Choroid plexus epithelial cell (primary cell): ENCODE measurements around the gene TGIF1.

Experiments
- DNase-seq: peaks from one replicate; pipeline ENCODE4 v3.0.0-alpha.2; 2010; ENCODE audit warnings: low read depth
- H3K4me3 ChIP-seq: 2 replicates; pipeline ENCODE4 v1.5.1; 2011; ENCODE audit warnings: low read depth, mild to moderate bottlenecking, control low read depth, low read length, moderate library complexity
- TF ChIP-seq, protein P1 (sequence below): conservative IDR thresholded peaks from 2 replicates; pipeline ENCODE4 v1.5.1; 2011; ENCODE audit warnings: low read depth, mild to moderate bottlenecking, control low read depth, inconsistent platforms, low read length, moderate library complexity

Gene TGIF1

DNA sequence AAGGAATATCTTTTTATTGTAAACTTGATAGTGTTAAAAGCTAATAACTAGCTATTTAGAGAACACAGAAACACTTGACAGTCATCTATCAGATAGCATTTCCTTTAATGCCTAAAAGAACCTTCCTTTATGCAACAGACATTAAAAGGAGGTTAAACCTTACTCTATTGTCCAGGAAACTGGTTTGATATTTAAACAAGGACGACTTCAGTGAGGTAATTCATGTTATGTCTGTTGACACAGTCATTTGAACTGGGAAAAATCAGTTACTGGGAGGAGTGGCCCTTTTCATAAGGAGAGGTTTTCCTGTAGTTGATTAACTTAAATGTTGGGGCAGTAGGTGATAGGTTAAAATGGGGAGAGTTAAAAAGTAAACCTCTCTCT lies 6.7 kb downstream of the TGIF1 start:
- DNase-seq, result no peak
- no peak overlapping the region for H3K4me3 ChIP-seq
- TF ChIP-seq, protein P1, sequence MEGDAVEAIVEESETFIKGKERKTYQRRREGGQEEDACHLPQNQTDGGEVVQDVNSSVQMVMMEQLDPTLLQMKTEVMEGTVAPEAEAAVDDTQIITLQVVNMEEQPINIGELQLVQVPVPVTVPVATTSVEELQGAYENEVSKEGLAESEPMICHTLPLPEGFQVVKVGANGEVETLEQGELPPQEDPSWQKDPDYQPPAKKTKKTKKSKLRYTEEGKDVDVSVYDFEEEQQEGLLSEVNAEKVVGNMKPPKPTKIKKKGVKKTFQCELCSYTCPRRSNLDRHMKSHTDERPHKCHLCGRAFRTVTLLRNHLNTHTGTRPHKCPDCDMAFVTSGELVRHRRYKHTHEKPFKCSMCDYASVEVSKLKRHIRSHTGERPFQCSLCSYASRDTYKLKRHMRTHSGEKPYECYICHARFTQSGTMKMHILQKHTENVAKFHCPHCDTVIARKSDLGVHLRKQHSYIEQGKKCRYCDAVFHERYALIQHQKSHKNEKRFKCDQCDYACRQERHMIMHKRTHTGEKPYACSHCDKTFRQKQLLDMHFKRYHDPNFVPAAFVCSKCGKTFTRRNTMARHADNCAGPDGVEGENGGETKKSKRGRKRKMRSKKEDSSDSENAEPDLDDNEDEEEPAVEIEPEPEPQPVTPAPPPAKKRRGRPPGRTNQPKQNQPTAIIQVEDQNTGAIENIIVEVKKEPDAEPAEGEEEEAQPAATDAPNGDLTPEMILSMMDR, result no peak

GRCh38 chr18:3457261-3457724 lies 7.3 kb downstream of the TGIF1 start:
- TF ChIP-seq, protein P1, result no peak
- H3K4me3 ChIP-seq, result no peak overlapping the region
- DNase-seq, result no peak

GRCh38 chr18:3458378-3458777 lies 8.4 kb downstream of the TGIF1 start:
- no peak overlapping the region for H3K4me3 ChIP-seq
- DNase-seq, result no peak
- TF ChIP-seq, protein P1, result no peak

- H3K4me3 ChIP-seq, result no peak overlapping the region
- TF ChIP-seq, protein P1, result no peak
- peak; percentile 75 for DNase-seq
Observed at GRCh38 chr18:3458952-3459853, 9.2 kb downstream of the TGIF1 start.

DNA sequence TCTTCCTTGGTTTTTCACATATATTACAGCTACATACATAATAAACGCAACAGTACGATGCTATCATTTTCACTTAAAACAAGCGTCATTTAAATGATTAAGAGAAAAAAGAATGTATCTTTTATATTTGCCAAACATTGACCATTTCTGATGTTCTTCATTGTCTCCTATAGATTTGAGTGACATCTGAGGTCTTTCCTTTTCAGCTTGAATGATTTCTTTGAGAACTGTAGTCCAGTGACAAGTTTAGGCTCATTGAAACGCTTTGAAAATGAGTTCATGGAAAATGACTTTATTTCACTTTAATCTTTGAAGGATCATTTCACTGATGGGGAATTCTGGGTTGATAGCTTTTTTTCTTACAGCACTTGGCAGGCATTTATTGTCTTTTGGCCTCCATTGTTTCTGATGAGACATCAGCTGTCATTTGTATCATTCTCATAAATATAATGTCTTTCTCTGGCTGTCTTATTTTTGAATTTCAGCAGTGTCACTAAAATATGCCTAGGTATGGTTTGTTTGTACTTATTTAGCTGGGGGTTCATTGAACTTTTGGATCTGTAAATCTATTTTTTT lies 10.9 kb downstream of the TGIF1 start:
- H3K4me3 ChIP-seq, result no peak overlapping the region
- no peak for DNase-seq
- TF ChIP-seq, protein P1, result no peak

DNA sequence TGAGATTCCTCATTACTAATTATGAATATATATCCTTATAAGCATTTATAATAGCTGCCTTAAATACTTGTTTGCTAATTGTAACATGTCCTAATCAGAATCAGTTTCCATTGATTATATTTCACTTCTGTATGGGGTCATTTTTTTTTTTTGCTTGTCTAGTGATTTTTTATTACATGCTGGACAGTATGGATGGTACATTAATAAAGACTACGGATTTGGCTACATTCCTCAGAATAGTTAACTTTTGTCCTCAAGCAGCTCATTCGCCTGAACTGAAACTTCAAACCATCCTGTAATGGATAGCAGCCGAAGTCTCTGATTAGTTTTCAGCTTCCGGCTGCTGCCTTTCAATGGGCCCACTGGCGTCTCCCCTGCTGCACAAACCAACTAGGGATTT lies 11.7 kb downstream of the TGIF1 start:
- no peak for DNase-seq
- H3K4me3 ChIP-seq, result no peak overlapping the region
- TF ChIP-seq, protein P1, result no peak
